Activated CD4-positive, alpha-beta T cell treated with anti-CD3 and anti-CD28 coated beads, Interleukin-2, amount 10 ng/mL, durations not matched to agents 7 days and 5 days (primary cell): Measurements from ENCODE around the gene FAM72D. TPM values are rescaled to one million over a fixed set of nuclear protein-coding genes. Genes with fewer than 3 reads are reported as not detected.
"Not testable (repeated sequence)": the region's sequence is repeated elsewhere in the genome, so short reads cannot be mapped to it uniquely, and the experiment has no call there.

Source experiments
- CTCF ChIA-PET: fragments of 350-600 bp; sonication (Branson Sonifier 250); formaldehyde crosslinking; loops from one replicate; lab custom pipeline; 2021; ENCODE audit warnings: antibody characterized with exemption; lab: Charles Lee
- POLR2A ChIA-PET: fragments of 350-600 bp; sonication (Branson Sonifier 250); formaldehyde crosslinking; loops from one replicate; lab custom pipeline; 2021; ENCODE audit warnings: antibody characterized with exemption; lab: Charles Lee
- DNase-seq: peaks from one replicate; pipeline ENCODE4 v3.0.0-alpha.2; 2020
- H3K27ac Mint-ChIP-seq: one replicate; pipeline ENCODE4 v1.8.0; 2021; ENCODE audit warnings: mild to moderate bottlenecking, moderate library complexity, mixed read lengths
- H3K27me3 Mint-ChIP-seq: one replicate; pipeline ENCODE4 v1.8.0; 2021; ENCODE audit warnings: mixed read lengths
- H3K36me3 Mint-ChIP-seq: one replicate; pipeline ENCODE4 v1.8.0; 2021; ENCODE audit warnings: low read depth, mixed read lengths
- H3K4me1 Mint-ChIP-seq: one replicate; pipeline ENCODE4 v1.8.0; 2021; ENCODE audit warnings: mixed read lengths
- H3K4me3 Mint-ChIP-seq: one replicate; pipeline ENCODE4 v1.8.0; 2021; ENCODE audit warnings: mild to moderate bottlenecking, moderate library complexity, mixed read lengths
- H3K9me3 Mint-ChIP-seq: one replicate; pipeline ENCODE4 v1.8.0; 2021; ENCODE audit warnings: mixed read lengths
- total RNA-seq, 2 experiments: library from RNA; stranded (reverse); gene quantifications; one replicate each; pipeline ENCODE4 v1.2.3, GENCODE V29; 2021

FAM72D gene
- total RNA-seq, result 10 to 100 TPM; 17.0 to 22.2 TPM

- H3K9me3 Mint-ChIP-seq, CTCF ChIA-PET, POLR2A ChIA-PET, H3K27ac Mint-ChIP-seq, H3K27me3 Mint-ChIP-seq, H3K36me3 Mint-ChIP-seq, DNase-seq, H3K4me1 Mint-ChIP-seq: not testable (repeated sequence)
- peak within 1 kb of the TSS; percentile 89 for H3K4me3 Mint-ChIP-seq
Observed at GRCh38 chr1:145095284-145096057, at the start of gene FAM72D, which contains the start of gene SRGAP2B. Gene FAM72D, plus strand, starts transcription at chr1:145095974. Its CDS starts 874 bp downstream, at chr1:145096848. Gene SRGAP2B, minus strand, starts transcription at chr1:145095328. Its CDS starts 2,427 bp downstream, at chr1:145092901.

GRCh38 chr1:145047553-145047952 is 48.2 kb upstream of the FAM72D start:
- H3K27me3 Mint-ChIP-seq, result not testable (repeated sequence)

GRCh38 chr1:145048181-145048856 is 47.5 kb upstream of the FAM72D start:
- CTCF ChIA-PET, H3K27ac Mint-ChIP-seq, H3K36me3 Mint-ChIP-seq, H3K4me1 Mint-ChIP-seq, H3K27me3 Mint-ChIP-seq, H3K4me3 Mint-ChIP-seq, H3K9me3 Mint-ChIP-seq, DNase-seq, POLR2A ChIA-PET: not testable (repeated sequence)

More at GRCh38 chr1:145047553-145047952, 48.2 kb upstream of the FAM72D start:
- H3K27ac Mint-ChIP-seq, H3K36me3 Mint-ChIP-seq, POLR2A ChIA-PET, DNase-seq, H3K4me1 Mint-ChIP-seq, H3K9me3 Mint-ChIP-seq, H3K4me3 Mint-ChIP-seq, CTCF ChIA-PET: not testable (repeated sequence)

- POLR2A ChIA-PET, CTCF ChIA-PET, H3K4me3 Mint-ChIP-seq, H3K27ac Mint-ChIP-seq, H3K27me3 Mint-ChIP-seq, H3K36me3 Mint-ChIP-seq, H3K9me3 Mint-ChIP-seq, DNase-seq, H3K4me1 Mint-ChIP-seq: not testable (repeated sequence)
Observed at GRCh38 chr1:145052019-145052776, 43.6 kb upstream of the FAM72D start.

- H3K4me1 Mint-ChIP-seq, H3K4me3 Mint-ChIP-seq, H3K27ac Mint-ChIP-seq, H3K9me3 Mint-ChIP-seq, DNase-seq, POLR2A ChIA-PET, CTCF ChIA-PET, H3K36me3 Mint-ChIP-seq, H3K27me3 Mint-ChIP-seq: not testable (repeated sequence)
Observed at GRCh38 chr1:145053428-145053827, 42.3 kb upstream of the FAM72D start.

GRCh38 chr1:145055217-145055760 is 40.5 kb upstream of the FAM72D start:
- CTCF ChIA-PET, H3K27ac Mint-ChIP-seq, H3K36me3 Mint-ChIP-seq, H3K9me3 Mint-ChIP-seq, DNase-seq, POLR2A ChIA-PET, H3K27me3 Mint-ChIP-seq, H3K4me3 Mint-ChIP-seq, H3K4me1 Mint-ChIP-seq: not testable (repeated sequence)

GRCh38 chr1:145058184-145058583 is 37.6 kb upstream of the FAM72D start:
- H3K36me3 Mint-ChIP-seq, POLR2A ChIA-PET, H3K4me1 Mint-ChIP-seq, CTCF ChIA-PET, H3K9me3 Mint-ChIP-seq, H3K4me3 Mint-ChIP-seq, DNase-seq, H3K27me3 Mint-ChIP-seq, H3K27ac Mint-ChIP-seq: not testable (repeated sequence)

GRCh38 chr1:145063285-145063684 is 32.5 kb upstream of the FAM72D start:
- H3K27ac Mint-ChIP-seq, H3K27me3 Mint-ChIP-seq, CTCF ChIA-PET, POLR2A ChIA-PET, H3K4me3 Mint-ChIP-seq, H3K36me3 Mint-ChIP-seq, H3K9me3 Mint-ChIP-seq, DNase-seq, H3K4me1 Mint-ChIP-seq: not testable (repeated sequence)

- H3K4me1 Mint-ChIP-seq, CTCF ChIA-PET, H3K27ac Mint-ChIP-seq, H3K4me3 Mint-ChIP-seq, H3K27me3 Mint-ChIP-seq, H3K9me3 Mint-ChIP-seq, H3K36me3 Mint-ChIP-seq, DNase-seq, POLR2A ChIA-PET: not testable (repeated sequence)
Observed at GRCh38 chr1:145063941-145064648, 31.7 kb upstream of the FAM72D start.

GRCh38 chr1:145065194-145065826 is 30.5 kb upstream of the FAM72D start:
- H3K4me3 Mint-ChIP-seq, H3K27me3 Mint-ChIP-seq, DNase-seq, H3K4me1 Mint-ChIP-seq, POLR2A ChIA-PET, H3K36me3 Mint-ChIP-seq, H3K27ac Mint-ChIP-seq, CTCF ChIA-PET, H3K9me3 Mint-ChIP-seq: not testable (repeated sequence)

- CTCF ChIA-PET, POLR2A ChIA-PET, H3K4me1 Mint-ChIP-seq, H3K36me3 Mint-ChIP-seq, H3K27ac Mint-ChIP-seq, H3K27me3 Mint-ChIP-seq, DNase-seq, H3K9me3 Mint-ChIP-seq, H3K4me3 Mint-ChIP-seq: not testable (repeated sequence)
Observed at GRCh38 chr1:145066486-145066885, 29.3 kb upstream of the FAM72D start.

- H3K27me3 Mint-ChIP-seq, H3K27ac Mint-ChIP-seq, H3K4me3 Mint-ChIP-seq, H3K36me3 Mint-ChIP-seq, H3K9me3 Mint-ChIP-seq, H3K4me1 Mint-ChIP-seq, DNase-seq, POLR2A ChIA-PET, CTCF ChIA-PET: not testable (repeated sequence)
Observed at GRCh38 chr1:145071569-145071968, 24.2 kb upstream of the FAM72D start.
